GM21367 (cell line): Measurements from ENCODE around the gene FITM1.
A peak's percentile ranks its signal among the peaks of the same experiment; 100 is the strongest.

ENCODE experiments used
- ATAC-seq: cut with Tn5 transposase; IDR thresholded peaks from one replicate; pipeline ENCODE4 v1.9.1; 2021; ENCODE audit not compliant: unreplicated experiment

The FITM1 gene

GRCh38 chr14:24138396-24139271, 8.2 kb downstream of the FITM1 start:
- ATAC-seq = no peak

- ATAC-seq = no peak
These were observed 8.9 kb downstream of the FITM1 start for GRCh38 chr14:24139272-24139934.

- ATAC-seq = peak; percentile 66
These were observed 10.8 kb downstream of the FITM1 start, which contains the start of gene EMC9 for GRCh38 chr14:24141097-24141880. Gene EMC9 (minus strand): TSS chr14:24141591. CDS start chr14:24141304, 287 bp downstream.

- no peak for ATAC-seq
These were observed 13.1 kb downstream of the FITM1 start for GRCh38 chr14:24143511-24143910.

- ATAC-seq = no peak
These were observed 14.0 kb downstream of the FITM1 start for GRCh38 chr14:24144451-24144850.

- ATAC-seq = no peak
These were observed 14.8 kb downstream of the FITM1 start for GRCh38 chr14:24145219-24145618.

GRCh38 chr14:24145690-24146452, 15.4 kb downstream of the FITM1 start:
- ATAC-seq = no peak

GRCh38 chr14:24146453-24146977, 16.1 kb downstream of the FITM1 start, which contains the start of gene PSME2:
Gene PSME2 (minus strand): TSS chr14:24146610. CDS start chr14:24146581, 29 bp downstream.
- peak; percentile 60 for ATAC-seq

GRCh38 chr14:24146978-24147760, 16.7 kb downstream of the FITM1 start, which contains the start of gene RNF31:
Gene RNF31 (plus strand): TSS chr14:24147498. CDS start chr14:24147699, 201 bp downstream.
- ATAC-seq = peak; percentile 73

- no peak for ATAC-seq
These were observed 17.4 kb downstream of the FITM1 start for GRCh38 chr14:24147761-24148428.

GRCh38 chr14:24149302-24149969, 19.0 kb downstream of the FITM1 start:
- ATAC-seq = no peak

- ATAC-seq = no peak
These were observed 19.6 kb downstream of the FITM1 start for GRCh38 chr14:24150061-24150460.

- ATAC-seq = no peak
These were observed 20.1 kb downstream of the FITM1 start for GRCh38 chr14:24150567-24150966.

GRCh38 chr14:24150993-24151392, 20.5 kb downstream of the FITM1 start:
- ATAC-seq = no peak

- no peak for ATAC-seq
These were observed 21.1 kb downstream of the FITM1 start for GRCh38 chr14:24151404-24152080.

GRCh38 chr14:24155100-24155499, 24.6 kb downstream of the FITM1 start:
- no peak for ATAC-seq

GRCh38 chr14:24156840-24157239, 26.4 kb downstream of the FITM1 start:
- ATAC-seq = no peak

GRCh38 chr14:24157331-24157730, 26.9 kb downstream of the FITM1 start:
- no peak for ATAC-seq
